Fibroblast of villous mesenchyme (primary cell): ENCODE data around the gene AXDND1. TPM values are rescaled to one million over a fixed set of nuclear protein-coding genes. Genes with fewer than 3 reads are reported as not detected.

Source experiments
- DNase-seq: peaks from one replicate; pipeline ENCODE4 v3.0.0-alpha.2; 2010; ENCODE audit warnings: low read depth
- H3K4me3 ChIP-seq: 2 replicates; pipeline ENCODE4 v1.5.1; 2011; ENCODE audit warnings: low read depth, mild to moderate bottlenecking, low read length
- CTCF ChIP-seq: IDR thresholded peaks from 2 replicates; pipeline ENCODE4 v1.5.1; 2012; ENCODE audit warnings: low read depth, mild to moderate bottlenecking, low read length; ENCODE audit not compliant: insufficient read depth
- total RNA-seq: library from RNA; depleted of rRNA; stranded (reverse); fragments of >200 nt; gene quantifications from 2 replicates; pipeline ENCODE4 v1.2.3, GENCODE V29; 2012

Gene AXDND1
- total RNA-seq, 1 donor = not detected

DNA sequence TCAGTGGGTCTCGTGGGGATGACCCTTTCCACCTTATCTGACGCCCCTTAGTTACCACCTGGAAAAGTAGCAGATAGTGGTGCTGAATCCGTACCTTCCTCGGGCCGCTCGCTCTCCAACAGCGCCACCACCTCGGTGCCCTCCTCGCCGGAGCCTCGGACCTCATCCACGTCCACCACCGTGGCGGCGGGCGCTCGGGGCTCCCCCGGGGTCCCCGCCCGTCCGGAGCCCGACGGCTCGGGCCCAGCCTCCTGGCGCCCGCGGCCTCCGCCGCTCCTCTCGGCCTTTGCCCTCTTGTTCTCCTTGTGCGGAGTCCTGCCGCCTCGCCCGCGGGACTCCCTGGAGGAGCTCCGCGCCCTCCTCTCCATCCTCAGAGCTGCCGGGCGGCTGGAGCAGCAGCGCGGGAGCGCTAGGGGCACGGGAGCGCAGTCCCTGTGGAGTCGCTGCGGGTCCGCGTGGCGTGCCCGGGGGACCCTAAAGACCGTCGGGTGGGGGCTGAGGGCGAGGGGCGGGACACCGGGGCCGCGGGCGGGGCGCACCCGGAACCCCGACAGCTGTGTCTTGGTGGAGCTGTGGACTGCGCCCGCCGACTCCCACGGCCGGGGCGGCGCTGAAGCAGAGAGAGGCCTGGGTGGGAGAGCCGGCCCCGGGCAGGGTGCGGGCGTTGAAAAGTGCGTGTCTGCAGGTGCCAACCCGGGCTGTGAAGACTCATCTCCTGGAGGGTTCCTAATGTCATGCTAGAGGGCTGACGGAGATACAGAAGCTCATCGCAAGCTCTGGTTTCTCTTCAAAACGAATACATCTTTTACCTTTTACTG, 209.9 kb downstream of the AXDND1 start, which contains the start of gene NPHS2:
TSS of gene NPHS2 (minus strand) at position 452 of the 818 bp plus-strand sequence. CDS start at position 368, 84 bp downstream.
- TF ChIP-seq CTCF = no peak
- DNase-seq = no peak
- no peak within 1 kb of the TSS for H3K4me3 ChIP-seq

DNA sequence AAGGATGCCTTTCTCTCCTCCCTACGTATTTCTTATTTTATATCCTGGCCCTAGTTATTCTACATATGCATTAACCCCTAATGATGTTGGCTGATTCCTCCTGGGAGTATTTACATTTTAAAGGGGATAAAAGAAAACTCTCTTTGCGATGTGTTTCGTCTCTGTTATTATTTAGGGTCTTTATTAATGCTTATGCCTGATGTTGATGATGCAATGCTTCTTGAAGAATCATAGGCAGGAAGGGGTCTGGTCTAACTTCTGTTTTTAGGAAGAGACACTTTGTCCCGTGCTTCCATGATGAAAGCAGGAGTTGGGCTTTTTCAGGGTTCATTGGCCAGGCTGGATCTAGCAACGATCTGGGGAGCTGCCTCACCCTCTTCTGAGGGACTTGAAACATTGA, 210.7 kb downstream of the AXDND1 start:
- no peak for DNase-seq
- no peak for TF ChIP-seq CTCF
- no peak overlapping the region for H3K4me3 ChIP-seq

- DNase-seq = no peak
- no peak for TF ChIP-seq CTCF
- no peak overlapping the region for H3K4me3 ChIP-seq
Observed at GRCh38 chr1:179583771-179584320, 218.1 kb downstream of the AXDND1 start.

DNA sequence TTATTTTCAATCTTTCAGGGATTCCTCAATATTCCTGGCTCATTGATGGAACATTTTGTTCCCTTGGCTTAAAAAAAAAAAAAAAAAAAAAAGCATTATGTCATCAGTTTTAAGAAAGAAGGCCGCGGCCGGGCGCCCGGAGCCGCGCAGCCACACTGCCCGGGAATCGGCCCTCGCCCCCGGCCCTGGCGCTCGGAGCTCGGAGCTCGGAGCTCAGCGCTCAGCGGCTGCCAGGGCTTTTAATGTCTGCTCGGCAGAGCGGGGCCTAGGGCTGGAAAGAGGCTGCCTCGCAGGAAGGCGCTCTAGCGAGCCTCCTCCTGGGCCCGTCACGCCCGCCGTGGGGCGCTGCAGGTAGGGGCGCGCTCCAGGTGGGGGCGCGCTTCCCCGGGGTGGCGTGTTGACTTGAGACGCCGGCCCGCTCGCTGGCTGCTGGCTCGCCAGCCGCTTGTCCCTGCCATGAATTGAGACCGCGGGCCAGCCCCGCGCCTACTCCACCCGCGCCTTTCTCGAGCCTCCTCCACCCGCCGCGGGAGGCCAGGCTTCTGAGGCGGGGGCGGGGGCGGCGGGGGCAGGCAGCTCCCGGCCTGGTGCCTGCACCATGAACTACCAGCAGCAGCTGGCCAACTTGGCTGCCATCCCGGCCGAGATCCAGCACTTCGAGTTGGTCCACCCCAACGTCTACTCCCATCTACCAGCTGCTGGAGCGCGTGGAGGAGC, 220.5 kb downstream of the AXDND1 start:
- peak overlapping the region; percentile 5 for H3K4me3 ChIP-seq
- TF ChIP-seq CTCF = peak; percentile 20
- DNase-seq = peak; percentile 3

- no peak for DNase-seq
- no peak overlapping the region for H3K4me3 ChIP-seq
- TF ChIP-seq CTCF = no peak
Observed at GRCh38 chr1:179587336-179587735, 221.6 kb downstream of the AXDND1 start.

DNA sequence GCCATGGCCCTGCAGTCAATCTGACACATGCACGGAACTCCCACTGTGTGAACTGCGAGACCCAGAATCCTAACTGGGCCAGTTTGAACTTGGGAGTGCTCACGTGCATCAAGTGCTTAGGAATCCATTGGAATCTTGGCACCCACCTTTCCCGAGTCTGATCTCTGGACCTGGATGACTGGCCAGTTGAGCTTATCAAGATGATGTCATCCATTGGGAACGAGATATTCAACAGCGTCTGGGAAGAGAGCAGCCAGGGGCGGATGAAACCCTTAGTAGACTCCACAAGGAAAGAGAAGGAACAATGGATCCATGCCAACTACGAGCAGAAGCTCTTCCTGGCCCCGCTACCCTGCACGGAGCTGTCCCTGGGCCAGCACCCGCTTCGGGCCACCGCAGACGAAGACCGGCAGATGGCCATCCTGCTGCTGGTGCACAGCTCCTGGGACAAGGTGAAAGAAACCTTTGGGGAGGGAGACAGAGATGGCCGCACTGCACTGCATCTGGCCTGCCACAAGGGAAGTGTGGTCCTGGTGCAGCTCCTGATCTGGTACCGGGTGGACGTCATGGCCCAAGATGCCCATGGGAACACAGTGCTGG, 222.8 kb downstream of the AXDND1 start:
- no peak overlapping the region for H3K4me3 ChIP-seq
- no peak for DNase-seq

More for the DNA sequence above, 222.8 kb downstream of the AXDND1 start:
- TF ChIP-seq CTCF = no peak
